Measurements from ENCODE around the gene UBE2J2.
A peak's percentile ranks its signal among the peaks of the same experiment; 100 is the strongest.

UBE2J2 gene

DNA sequence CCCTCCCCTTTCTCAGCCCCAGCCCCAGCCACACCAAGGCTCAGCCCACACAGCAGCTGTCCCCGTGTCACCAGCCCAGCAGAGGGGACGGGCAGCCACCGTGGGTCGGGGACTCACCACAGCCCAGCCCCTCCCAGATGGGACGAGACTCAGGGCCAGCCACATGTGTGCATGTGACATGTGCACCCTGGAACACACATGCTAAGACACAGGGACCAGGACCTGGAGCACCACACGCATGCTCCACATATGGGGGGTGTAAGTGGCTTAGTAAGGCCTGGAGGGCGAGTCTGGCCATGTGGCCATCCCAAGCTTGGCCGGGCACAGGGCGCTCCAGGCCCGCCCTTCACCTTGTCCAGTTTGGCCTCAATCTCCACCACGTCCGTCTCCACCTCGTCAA is 30.1 kb upstream of the UBE2J2 start:
- H3K9me3 ChIP-seq (ENCODE audit: low read depth, low read length) = no peaks in the 10 kb centered on the region
- H3K4me3 ChIP-seq = no peak overlapping the region
- no peak for DNase-seq (ENCODE audit: low read depth, low spot score)
- no peak overlapping the region for H3K27ac ChIP-seq
- TF ChIP-seq POLR2AphosphoS5 (IDR thresholded peaks at IDR 0.05; ENCODE audit: borderline replicate concordance, low read depth, low read length) (0 out of 2 replicates have a peak, but pooled peaks have one; percentile 8), EZH2 (IDR thresholded peaks at IDR 0.05) (no peak), FOXP2 (optimal IDR thresholded peaks at IDR 0.05; ENCODE audit: control extremely low read depth, extremely low read length, insufficient read depth) (no peak)
- peak overlapping the region; percentile 66 for H3K9ac ChIP-seq (ENCODE audit: insufficient read length)
- no peaks in the 10 kb centered on the region for H3K36me3 ChIP-seq (ENCODE audit: insufficient read depth, low read length)

DNA sequence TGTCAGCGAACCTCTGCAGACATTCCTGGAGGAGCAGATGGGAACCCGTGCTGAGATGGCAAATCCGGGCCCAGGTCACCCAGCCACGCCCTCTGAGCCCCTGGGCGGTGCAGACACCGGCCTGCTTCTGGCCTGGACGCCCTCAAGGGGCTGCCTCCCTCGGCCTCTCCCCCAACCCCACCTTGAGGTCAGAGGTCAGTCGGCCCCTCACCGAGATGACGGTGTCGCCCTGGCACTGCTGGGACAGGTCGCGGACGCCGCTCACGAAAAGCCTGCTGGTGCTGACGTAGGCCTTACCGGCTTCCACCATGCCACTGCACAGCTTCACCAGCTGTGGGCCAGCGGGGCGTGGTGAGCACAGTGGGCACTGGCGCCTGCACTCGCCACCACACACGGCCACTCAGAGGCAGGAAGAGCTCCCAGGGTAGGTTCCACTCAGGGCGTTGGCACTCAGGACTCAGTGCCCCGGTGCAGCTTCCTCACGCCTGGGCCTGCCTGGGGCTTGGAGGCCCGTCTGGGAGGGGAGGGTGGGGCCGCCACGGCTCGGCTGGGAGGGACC is 29.4 kb upstream of the UBE2J2 start:
- Histone ChIP-seq H3K27ac (no peak overlapping the region), H3K4me3 (no peak overlapping the region), H3K36me3 (ENCODE audit: insufficient read depth, low read length) (no peaks in the 10 kb centered on the region), H3K9me3 (ENCODE audit: low read depth, low read length) (no peaks in the 10 kb centered on the region), H3K9ac (ENCODE audit: insufficient read length) (no peak overlapping the region)
- no peak for TF ChIP-seq FOXP2 (optimal IDR thresholded peaks at IDR 0.05; ENCODE audit: control extremely low read depth, extremely low read length, insufficient read depth)
- TF ChIP-seq EZH2 (IDR thresholded peaks at IDR 0.05) = no peak
- TF ChIP-seq POLR2AphosphoS5 (IDR thresholded peaks at IDR 0.05; ENCODE audit: borderline replicate concordance, low read depth, low read length) = no peak
- no peak for DNase-seq (ENCODE audit: low read depth, low spot score)

DNA sequence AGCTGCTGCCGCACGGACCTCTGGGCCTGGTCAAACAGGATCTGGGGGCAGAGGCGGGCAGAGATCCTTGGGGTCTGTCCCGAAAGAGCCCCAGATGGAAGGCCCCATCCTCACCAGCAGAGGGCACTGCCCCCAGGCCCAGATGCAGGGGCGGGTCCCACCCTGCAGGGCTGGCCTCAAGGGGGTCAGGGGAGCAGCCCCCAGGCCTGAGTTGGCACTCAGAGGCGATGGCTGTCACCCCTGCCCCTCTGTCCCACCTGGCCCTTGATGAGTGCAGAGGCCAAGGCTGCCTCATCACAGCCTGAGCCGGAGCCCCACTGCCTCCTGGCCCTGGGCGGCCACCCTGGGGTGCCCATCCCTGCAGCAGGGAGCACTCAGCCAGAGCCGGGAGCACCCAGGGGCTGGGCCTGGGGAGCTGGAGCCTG is 28.4 kb upstream of the UBE2J2 start:
- DNase-seq (ENCODE audit: low read depth, low spot score) = no peak
- no peak overlapping the region for H3K27ac ChIP-seq
- TF ChIP-seq FOXP2 (optimal IDR thresholded peaks at IDR 0.05; ENCODE audit: control extremely low read depth, extremely low read length, insufficient read depth) (no peak), POLR2AphosphoS5 (IDR thresholded peaks at IDR 0.05; ENCODE audit: borderline replicate concordance, low read depth, low read length) (no peak), EZH2 (IDR thresholded peaks at IDR 0.05) (no peak)
- H3K9ac ChIP-seq (ENCODE audit: insufficient read length) = no peak overlapping the region
- H3K36me3 ChIP-seq (ENCODE audit: insufficient read depth, low read length) = no peaks in the 10 kb centered on the region
- H3K9me3 ChIP-seq (ENCODE audit: low read depth, low read length) = no peaks in the 10 kb centered on the region
- H3K4me3 ChIP-seq = no peak overlapping the region

DNA sequence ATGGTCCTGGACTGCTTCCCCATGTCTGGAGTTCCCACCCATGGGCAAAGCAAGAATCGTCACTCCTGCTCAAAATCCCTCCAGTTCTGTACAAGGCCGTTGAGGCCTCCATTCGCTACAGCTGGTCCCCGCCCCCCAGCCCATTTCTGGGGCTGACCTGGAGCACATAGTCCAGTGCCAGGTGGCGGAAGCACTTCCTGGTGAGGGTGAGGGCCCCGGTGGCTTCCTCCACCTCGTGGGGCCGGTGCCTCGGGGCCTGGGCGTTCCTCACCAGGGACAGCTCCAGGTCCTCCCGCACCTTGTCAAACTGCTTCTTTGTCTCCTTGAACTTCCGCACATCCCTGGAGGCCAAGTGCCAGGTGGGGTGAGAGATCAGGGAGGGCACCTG is 26.7 kb upstream of the UBE2J2 start:
- no peak overlapping the region for H3K9ac ChIP-seq (ENCODE audit: insufficient read length)
- no peak overlapping the region for H3K4me3 ChIP-seq
- no peak for DNase-seq (ENCODE audit: low read depth, low spot score)
- H3K9me3 ChIP-seq (ENCODE audit: low read depth, low read length) = no peaks in the 10 kb centered on the region
- H3K36me3 ChIP-seq (ENCODE audit: insufficient read depth, low read length) = no peaks in the 10 kb centered on the region
- H3K27ac ChIP-seq = no peak overlapping the region
- no peak for TF ChIP-seq POLR2AphosphoS5 (IDR thresholded peaks at IDR 0.05; ENCODE audit: borderline replicate concordance, low read depth, low read length)
- TF ChIP-seq FOXP2 (optimal IDR thresholded peaks at IDR 0.05; ENCODE audit: control extremely low read depth, extremely low read length, insufficient read depth) = no peak
- no peak for TF ChIP-seq EZH2 (IDR thresholded peaks at IDR 0.05)

DNA sequence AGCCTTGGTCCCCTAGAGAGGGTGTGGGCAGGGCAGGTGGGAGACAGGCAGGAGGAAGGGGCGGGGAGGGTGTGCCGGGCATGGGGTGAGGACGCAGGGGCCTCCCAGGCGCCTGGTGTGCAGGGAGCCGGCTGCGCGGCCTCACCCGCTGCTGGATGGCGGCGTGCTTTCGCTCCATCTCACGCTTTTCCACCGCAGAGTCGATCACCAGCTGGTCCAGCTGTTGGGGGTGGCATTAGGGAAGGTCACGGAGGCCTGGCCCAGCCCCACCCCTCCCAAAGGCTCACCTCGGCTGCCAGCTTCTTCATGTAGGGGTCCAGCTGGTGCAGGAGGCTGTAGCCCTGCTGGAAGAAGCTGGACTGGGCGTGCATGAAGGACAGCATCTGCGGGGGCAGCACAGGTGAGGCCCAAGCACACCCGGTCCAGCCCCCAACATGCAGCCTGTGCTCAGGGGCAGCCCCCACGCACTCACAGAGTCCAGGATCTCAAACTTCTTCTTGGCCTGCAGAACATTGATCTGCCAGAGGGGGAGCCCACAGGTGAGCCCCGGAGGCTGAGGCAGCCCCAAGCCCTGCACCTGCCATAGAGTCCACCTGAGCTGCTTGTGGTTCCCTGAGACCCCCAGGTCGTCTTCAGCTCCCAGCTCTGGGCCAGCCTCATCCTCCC is 26.2 kb upstream of the UBE2J2 start:
- no peaks in the 10 kb centered on the region for H3K9me3 ChIP-seq (ENCODE audit: low read depth, low read length)
- no peak for DNase-seq (ENCODE audit: low read depth, low spot score)
- H3K36me3 ChIP-seq (ENCODE audit: insufficient read depth, low read length) = no peaks in the 10 kb centered on the region
- no peak overlapping the region for H3K27ac ChIP-seq
- H3K4me3 ChIP-seq = no peak overlapping the region
- H3K9ac ChIP-seq (ENCODE audit: insufficient read length) = no peak overlapping the region
- no peak for TF ChIP-seq POLR2AphosphoS5 (IDR thresholded peaks at IDR 0.05; ENCODE audit: borderline replicate concordance, low read depth, low read length)
- no peak for TF ChIP-seq EZH2 (IDR thresholded peaks at IDR 0.05)
- no peak for TF ChIP-seq FOXP2 (optimal IDR thresholded peaks at IDR 0.05; ENCODE audit: control extremely low read depth, extremely low read length, insufficient read depth)

DNA sequence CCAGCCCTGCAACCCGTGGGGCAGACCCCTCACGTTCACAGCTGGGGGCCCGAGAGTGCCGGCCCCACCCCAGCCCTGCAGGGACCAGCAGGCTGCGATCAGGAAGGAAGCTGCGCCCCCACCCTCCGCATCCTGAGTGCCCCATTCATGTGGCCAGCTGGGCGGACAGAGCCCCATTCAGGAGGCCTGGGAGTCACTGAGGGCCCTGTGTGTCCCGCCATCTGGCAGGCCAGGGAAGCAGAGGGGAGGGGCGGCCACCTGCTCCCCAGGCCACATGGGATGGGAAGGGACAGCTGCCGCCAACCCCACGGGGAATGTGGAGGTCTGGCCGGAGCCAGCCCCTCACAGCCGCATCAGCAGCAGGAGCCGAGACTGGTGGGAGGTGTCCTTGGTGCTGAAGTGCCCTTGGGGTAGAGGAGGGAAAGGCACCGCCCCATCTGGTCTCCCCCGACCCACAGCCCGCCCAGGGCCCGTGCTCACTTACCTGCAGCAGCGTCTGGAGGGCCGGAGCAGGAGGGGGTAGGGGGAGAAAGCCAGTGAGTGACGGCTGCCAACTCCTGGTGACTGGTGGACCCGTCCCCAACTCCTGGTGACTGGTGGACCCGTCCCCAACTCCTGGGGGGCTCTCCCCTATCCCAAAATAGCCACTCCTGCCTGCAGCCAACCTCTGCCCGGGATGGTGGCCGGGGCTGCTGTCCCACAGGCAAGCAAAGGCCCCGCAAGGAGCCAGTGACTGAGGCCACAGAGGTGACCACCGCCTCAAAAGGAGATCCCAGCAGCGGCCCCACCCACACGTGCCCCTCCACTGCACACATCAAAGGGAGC is 25.4 kb upstream of the UBE2J2 start:
- Histone ChIP-seq H3K27ac (no peak overlapping the region), H3K9ac (ENCODE audit: insufficient read length) (no peak overlapping the region), H3K9me3 (ENCODE audit: low read depth, low read length) (no peaks in the 10 kb centered on the region), H3K4me3 (no peak overlapping the region), H3K36me3 (ENCODE audit: insufficient read depth, low read length) (no peaks in the 10 kb centered on the region)
- no peak for TF ChIP-seq EZH2 (IDR thresholded peaks at IDR 0.05)
- TF ChIP-seq POLR2AphosphoS5 (IDR thresholded peaks at IDR 0.05; ENCODE audit: borderline replicate concordance, low read depth, low read length) = peak; percentile 10; the same call in 1 of the 2 replicates
- TF ChIP-seq FOXP2 (optimal IDR thresholded peaks at IDR 0.05; ENCODE audit: control extremely low read depth, extremely low read length, insufficient read depth) = no peak
- no peak for DNase-seq (ENCODE audit: low read depth, low spot score)

DNA sequence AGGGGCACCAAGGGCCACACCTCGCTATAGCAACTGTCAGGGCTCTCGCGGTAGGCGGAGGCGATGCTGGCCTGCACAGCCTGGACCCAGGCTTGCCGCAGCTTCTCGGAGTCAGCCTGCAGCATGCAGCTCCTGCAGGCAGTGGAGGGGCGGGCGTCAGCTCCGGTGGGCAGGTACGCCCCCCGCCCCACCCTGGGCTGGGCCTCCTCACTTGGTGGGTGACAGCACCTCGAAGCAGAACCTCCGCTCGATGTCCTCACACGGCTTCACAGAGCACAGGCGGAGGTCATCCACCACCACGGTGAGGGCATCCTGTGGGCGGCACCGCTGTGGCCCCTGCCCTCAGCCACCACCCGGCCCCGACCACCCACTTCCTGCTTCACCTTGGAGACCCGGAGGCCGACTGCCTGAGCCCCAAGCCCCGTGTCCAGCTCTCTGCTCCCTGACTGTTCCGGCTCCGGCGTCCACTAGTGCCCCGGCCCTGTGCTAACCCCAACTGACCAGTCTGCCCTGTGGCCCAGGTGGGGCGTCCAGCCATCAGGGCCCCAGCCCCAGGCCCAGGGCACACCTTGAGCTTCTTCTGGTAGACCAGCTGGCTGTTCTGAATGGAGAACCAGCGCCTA is 24.3 kb upstream of the UBE2J2 start:
- TF ChIP-seq EZH2 (IDR thresholded peaks at IDR 0.05) (no peak), POLR2AphosphoS5 (IDR thresholded peaks at IDR 0.05; ENCODE audit: borderline replicate concordance, low read depth, low read length) (no peak), FOXP2 (optimal IDR thresholded peaks at IDR 0.05; ENCODE audit: control extremely low read depth, extremely low read length, insufficient read depth) (no peak)
- no peak overlapping the region for H3K9ac ChIP-seq (ENCODE audit: insufficient read length)
- no peaks in the 10 kb centered on the region for H3K36me3 ChIP-seq (ENCODE audit: insufficient read depth, low read length)
- H3K4me3 ChIP-seq = no peak overlapping the region
- H3K9me3 ChIP-seq (ENCODE audit: low read depth, low read length) = no peaks in the 10 kb centered on the region
- DNase-seq (ENCODE audit: low read depth, low spot score) = no peak
- H3K27ac ChIP-seq = no peak overlapping the region
